Muscle of leg (tissue), 11 donors: ENCODE measurements around the gene IL17REL. TPM values are rescaled to one million over a fixed set of nuclear protein-coding genes. Genes with fewer than 3 reads are reported as not detected.

Experiments used
- DNase-seq: peaks from one replicate; pipeline ENCODE4 v3.0.0; 2013
- H3K27ac ChIP-seq: one replicate; pipeline ENCODE4 v1.5.1; 2013; ENCODE audit warnings: mild to moderate bottlenecking, low read length, control low read depth
- H3K27me3 ChIP-seq: one replicate; pipeline ENCODE4 v1.6.1; 2013; ENCODE audit warnings: low read length; ENCODE audit not compliant: control insufficient read depth, insufficient read depth
- H3K36me3 ChIP-seq: one replicate; pipeline ENCODE4 v1.6.1; 2013; ENCODE audit warnings: low read length; ENCODE audit not compliant: control insufficient read depth, insufficient read depth
- H3K4me1 ChIP-seq: one replicate; pipeline ENCODE4 v1.6.1; 2013; ENCODE audit warnings: low read length; ENCODE audit not compliant: control insufficient read depth, insufficient read depth
- H3K4me3 ChIP-seq: one replicate; pipeline ENCODE4 v1.5.1; 2013; ENCODE audit warnings: low read length, control low read depth
- H3K9me3 ChIP-seq: replicated peaks from 2 replicates; pipeline ENCODE4 v1.6.1; 2013; ENCODE audit warnings: low read depth, low read length; ENCODE audit not compliant: control insufficient read depth
- whole genome bisulfite sequencing: methylation state at CpG from one replicate; pipeline ENCODE4 v1.1.5; 2013; ENCODE audit warnings: missing lambda C conversion rate; ENCODE audit not compliant: insufficient coverage; 5-methylcytosine and 5-hydroxymethylcytosine counted together
- polyA plus RNA-seq, 8 donors: library from polyadenylated mRNA; unstranded; fragments of 120-200 nt; gene quantifications; one replicate each; pipeline versions ENCODE4 v1.2.1 to v1.2.3, GENCODE V29; 2013; ENCODE audit warnings: inconsistent platforms in 1 of 8, low replicate concordance in 1 of 8; ENCODE audit not compliant: insufficient read length in 8 of 8, insufficient read depth in 1 of 8
- total RNA-seq: library from RNA; stranded (reverse); fragments of 120-200 nt; gene quantifications from one replicate; pipeline ENCODE4 v1.2.4, GENCODE V29; 2013

The IL17REL gene
- total and polyA plus RNA-seq, 9 donors: 0.05 TPM; not detected in 8

GRCh38 chr22:50032941-50033601, 20.5 kb upstream of the IL17REL start:
- H3K27me3 ChIP-seq: peaks cover 23% of the 10 kb centered on the region

GRCh38 chr22:50032109-50032871, 19.7 kb upstream of the IL17REL start:
- Histone ChIP-seq H3K27ac (no peak overlapping the region), H3K9me3 (no peaks in the 10 kb centered on the region), H3K36me3 (no peaks in the 10 kb centered on the region), H3K27me3 (peaks cover 24% of the 10 kb centered on the region), H3K4me1 (no peaks in the 10 kb centered on the region), H3K4me3 (no peak overlapping the region)
- 60% methylated on average over 20 of the region's 24 CpGs for WGBS
- DNase-seq: no peak

More at GRCh38 chr22:50032941-50033601, 20.5 kb upstream of the IL17REL start:
- Histone ChIP-seq H3K4me1 (no peaks in the 10 kb centered on the region), H3K27ac (no peak overlapping the region), H3K36me3 (no peaks in the 10 kb centered on the region), H3K4me3 (no peak overlapping the region), H3K9me3 (no peaks in the 10 kb centered on the region)
- DNase-seq: no peak
- WGBS: 85% methylated on average over 22 of the region's 23 CpGs

- Histone ChIP-seq H3K4me3 (no peak overlapping the region), H3K27ac (no peak overlapping the region), H3K36me3 (no peaks in the 10 kb centered on the region), H3K9me3 (no peaks in the 10 kb centered on the region), H3K4me1 (no peaks in the 10 kb centered on the region), H3K27me3 (peaks cover 24% of the 10 kb centered on the region)
- DNase-seq: no peak
- 86% methylated on average over 43 of the region's 49 CpGs for WGBS
These were observed 18.9 kb upstream of the IL17REL start for GRCh38 chr22:50031189-50032091.

- 21% methylated on average over 44 of the region's 52 CpGs for WGBS
- peak; percentile 60 for DNase-seq
- Histone ChIP-seq H3K36me3 (no peaks in the 10 kb centered on the region), H3K4me3 (no peak overlapping the region), H3K27me3 (peaks cover 27% of the 10 kb centered on the region), H3K9me3 (no peaks in the 10 kb centered on the region), H3K27ac (no peak overlapping the region), H3K4me1 (no peaks in the 10 kb centered on the region)
These were observed 18.0 kb upstream of the IL17REL start for GRCh38 chr22:50030297-50031188.

GRCh38 chr22:50027639-50028537, 15.3 kb upstream of the IL17REL start:
- Histone ChIP-seq H3K9me3 (no peaks in the 10 kb centered on the region), H3K4me1 (no peaks in the 10 kb centered on the region), H3K36me3 (no peaks in the 10 kb centered on the region), H3K27me3 (peaks cover 28% of the 10 kb centered on the region), H3K27ac (no peak overlapping the region), H3K4me3 (no peak overlapping the region)
- DNase-seq: no peak
- 71% methylated on average over 42 of the region's 42 CpGs for WGBS

GRCh38 chr22:50025993-50026392, 13.4 kb upstream of the IL17REL start:
- H3K27me3 ChIP-seq: peaks cover 26% of the 10 kb centered on the region
- no peaks in the 10 kb centered on the region for H3K4me1 ChIP-seq
- DNase-seq: no peak
- no peak overlapping the region for H3K4me3 ChIP-seq
- 89% methylated on average over 12 of the region's 13 CpGs for WGBS
- no peak overlapping the region for H3K27ac ChIP-seq
- no peaks in the 10 kb centered on the region for H3K9me3 ChIP-seq
- no peaks in the 10 kb centered on the region for H3K36me3 ChIP-seq

GRCh38 chr22:50022171-50022819, 9.7 kb upstream of the IL17REL start:
- Histone ChIP-seq H3K27me3 (peaks cover 23% of the 10 kb centered on the region), H3K27ac (no peak overlapping the region), H3K4me3 (no peak overlapping the region), H3K36me3 (no peaks in the 10 kb centered on the region), H3K4me1 (no peaks in the 10 kb centered on the region), H3K9me3 (no peaks in the 10 kb centered on the region)
- WGBS: 91% methylated on average over 13 of the region's 14 CpGs
- no peak for DNase-seq

- H3K27me3 ChIP-seq: peaks cover 37% of the 10 kb centered on the region
- no peaks in the 10 kb centered on the region for H3K4me1 ChIP-seq
- H3K4me3 ChIP-seq: no peak overlapping the region
- no peaks in the 10 kb centered on the region for H3K36me3 ChIP-seq
- no peak for DNase-seq
- no peaks in the 10 kb centered on the region for H3K9me3 ChIP-seq
- no peak overlapping the region for H3K27ac ChIP-seq
- 90% methylated on average over 15 of the region's 15 CpGs for WGBS
These were observed 8.0 kb upstream of the IL17REL start for GRCh38 chr22:50020606-50021005.
